GM19193 (cell line): ENCODE results near the gene PARP15.
A peak's percentile ranks its signal among the peaks of the same experiment; 100 is the strongest.

Source experiments
- POLR2A ChIP-seq: IDR thresholded peaks from 4 replicates; pipeline ENCODE4 v1.6.1; 2011; ENCODE audit not compliant: insufficient read depth, insufficient read length; ENCODE audit errors: extremely low read depth

The PARP15 gene

DNA sequence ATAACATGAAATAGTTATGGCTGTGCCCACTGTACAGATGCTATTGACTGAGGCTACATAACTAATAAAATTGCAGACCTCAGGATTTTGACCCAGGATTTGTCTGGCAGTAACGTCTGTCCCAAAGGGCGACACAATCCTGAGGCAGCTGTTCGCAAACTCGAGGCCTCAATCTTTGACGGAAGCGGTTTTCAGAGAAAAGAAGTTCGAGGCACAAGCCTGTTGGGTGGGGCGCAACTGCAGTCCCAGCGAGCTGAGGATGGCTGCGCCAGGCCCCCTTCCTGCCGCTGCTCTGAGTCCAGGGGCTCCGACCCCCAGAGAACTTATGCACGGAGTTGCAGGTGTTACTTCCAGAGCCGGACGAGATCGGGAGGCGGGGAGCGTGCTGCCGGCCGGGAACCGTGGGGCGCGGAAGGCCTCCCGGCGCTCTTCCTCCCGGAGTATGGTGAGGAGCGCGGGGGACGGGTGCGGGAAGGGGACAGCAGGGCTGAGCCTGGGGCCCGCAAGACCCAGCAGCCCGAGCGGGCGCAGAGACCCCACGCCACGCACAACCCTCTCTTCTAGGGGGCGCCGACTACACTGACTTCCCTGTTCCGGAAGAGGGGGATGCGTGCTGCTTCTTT, at the start of gene PARP15:
Gene PARP15, plus strand, starts transcription at position 242 of the 623 bp plus-strand sequence. Its CDS starts 18 bp downstream, at position 260.
- TF ChIP-seq POLR2A, result peak; percentile 76

DNA sequence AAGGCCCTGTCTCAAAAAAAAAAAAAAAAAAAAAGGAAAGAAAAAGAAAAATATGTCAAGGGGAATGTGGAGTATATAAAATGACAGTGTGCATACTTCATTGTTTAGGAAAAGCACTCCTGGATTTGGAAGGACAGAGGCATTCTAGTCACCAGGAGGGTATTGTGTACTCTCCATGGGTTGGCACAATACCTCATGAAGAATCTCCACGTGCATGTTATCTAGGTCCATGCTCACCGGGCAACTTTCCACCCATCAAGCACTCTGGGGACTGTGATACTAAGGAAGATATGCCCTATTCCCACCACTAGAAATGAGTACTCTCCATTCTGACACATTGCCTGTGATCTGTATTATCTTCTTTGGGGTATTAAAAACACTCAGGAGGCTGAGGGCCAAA, 47.3 kb upstream of the PARP15 start:
- no peak for TF ChIP-seq POLR2A

DNA sequence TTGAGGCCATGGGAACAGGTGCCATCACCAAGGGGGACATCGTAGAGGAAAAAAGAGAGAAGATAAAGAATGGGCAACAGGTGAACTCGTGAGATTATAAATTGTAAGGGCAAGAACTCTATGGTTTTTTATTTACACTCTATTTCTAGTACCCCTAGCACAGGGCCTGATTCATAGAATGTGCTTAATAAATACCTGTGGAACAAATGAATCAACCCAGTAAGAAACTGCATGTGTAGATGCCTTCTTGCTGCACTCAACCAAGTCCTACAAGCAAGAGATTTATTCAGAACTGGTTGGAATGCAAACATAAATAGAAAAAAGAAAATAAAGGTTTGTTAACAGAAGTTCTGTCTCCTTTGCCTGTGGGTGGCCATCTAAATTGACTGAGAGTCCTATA, 44.0 kb upstream of the PARP15 start:
- no peak for TF ChIP-seq POLR2A

DNA sequence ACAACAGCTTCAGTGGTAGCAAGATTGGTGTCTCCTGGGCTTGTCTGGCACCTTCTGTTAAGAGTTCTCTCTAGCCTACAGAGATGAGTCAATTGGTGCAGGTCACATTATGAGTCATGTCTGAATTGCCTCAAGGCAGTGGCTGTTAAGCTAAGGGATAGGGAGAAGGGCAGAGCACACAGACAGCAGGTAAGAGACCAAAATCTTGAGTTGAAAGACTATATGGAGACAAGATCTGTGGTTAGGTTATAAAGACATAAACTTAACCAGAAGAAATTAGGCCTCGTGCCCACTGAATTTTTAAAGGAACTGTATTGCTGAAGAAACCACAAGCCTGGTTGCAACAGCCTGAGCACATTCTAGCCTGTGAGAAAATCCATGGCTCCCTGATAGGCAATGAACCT, 43.5 kb upstream of the PARP15 start:
- TF ChIP-seq POLR2A, result no peak

DNA sequence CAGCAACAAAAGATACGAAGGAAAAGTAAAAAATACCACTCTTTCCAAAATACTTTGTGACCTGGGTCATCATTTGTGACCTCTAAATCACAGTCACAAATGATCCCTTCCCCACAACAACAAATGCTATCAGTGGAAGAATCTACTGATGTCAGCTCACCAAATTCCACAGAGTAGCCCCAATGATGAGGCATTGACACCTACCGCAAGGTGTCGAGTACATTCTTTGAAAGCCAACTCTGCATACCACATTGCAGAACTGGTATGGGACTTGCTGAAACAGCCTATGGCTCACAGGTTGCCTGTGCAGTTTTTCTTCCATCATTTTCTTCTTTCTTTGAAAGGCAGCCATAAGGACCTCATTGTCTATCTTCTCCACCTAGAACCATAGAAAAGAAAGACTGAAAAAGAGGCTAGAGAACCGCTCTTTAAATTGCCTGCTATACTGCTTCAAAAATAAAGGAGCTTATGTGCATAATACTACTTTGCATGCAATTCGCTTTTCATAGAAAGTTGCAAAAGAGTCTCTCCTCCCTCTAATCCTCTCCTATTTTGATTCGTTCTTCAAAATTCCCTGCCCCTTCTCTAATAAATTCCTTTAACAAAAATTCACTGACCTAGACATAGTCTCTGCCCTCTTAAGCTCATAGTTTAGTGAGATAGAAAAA, 41.4 kb upstream of the PARP15 start:
- no peak for TF ChIP-seq POLR2A

DNA sequence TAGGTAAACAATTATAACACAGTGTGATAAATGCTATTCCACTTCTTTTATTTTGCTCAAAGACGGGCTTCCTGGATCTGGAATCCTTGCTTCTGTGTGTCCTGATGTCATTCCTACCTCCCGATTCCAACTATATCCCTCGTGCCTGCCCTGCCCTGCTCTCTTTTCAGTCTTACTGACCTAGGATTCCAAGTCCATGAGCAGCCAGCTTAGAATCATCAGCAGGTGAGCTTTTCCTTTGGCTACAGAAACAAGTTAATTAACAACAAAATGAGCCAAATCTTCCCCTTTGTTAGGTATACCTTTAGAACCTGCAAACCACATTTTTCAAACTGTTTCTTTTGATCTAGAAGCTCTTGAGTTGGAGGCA, 40.8 kb upstream of the PARP15 start:
- no peak for TF ChIP-seq POLR2A

DNA sequence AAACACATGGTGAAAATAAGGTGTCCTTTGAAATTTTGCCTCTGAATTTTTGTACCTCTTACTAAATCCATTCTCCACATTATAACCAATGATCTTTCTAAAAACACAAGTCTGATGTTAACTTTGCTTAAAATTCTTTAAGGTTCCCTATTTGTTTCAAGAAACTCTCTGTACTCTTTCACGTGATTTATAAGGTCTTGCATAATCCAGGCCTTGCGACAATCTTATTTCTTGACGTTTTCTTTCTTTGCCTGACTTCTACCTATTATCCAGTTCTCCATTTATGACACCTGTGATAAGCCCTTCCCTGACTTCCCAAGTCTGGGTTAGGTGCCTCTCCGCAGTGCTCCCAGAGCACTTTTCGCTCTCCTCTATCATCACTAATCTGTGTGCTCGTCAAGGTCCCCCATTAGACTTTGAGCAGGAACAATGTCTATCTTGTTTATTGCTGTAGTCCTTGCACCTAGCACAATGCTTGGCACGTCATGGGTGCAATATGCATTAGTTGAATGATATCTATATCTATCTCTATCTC, 38.4 kb upstream of the PARP15 start:
- no peak for TF ChIP-seq POLR2A

DNA sequence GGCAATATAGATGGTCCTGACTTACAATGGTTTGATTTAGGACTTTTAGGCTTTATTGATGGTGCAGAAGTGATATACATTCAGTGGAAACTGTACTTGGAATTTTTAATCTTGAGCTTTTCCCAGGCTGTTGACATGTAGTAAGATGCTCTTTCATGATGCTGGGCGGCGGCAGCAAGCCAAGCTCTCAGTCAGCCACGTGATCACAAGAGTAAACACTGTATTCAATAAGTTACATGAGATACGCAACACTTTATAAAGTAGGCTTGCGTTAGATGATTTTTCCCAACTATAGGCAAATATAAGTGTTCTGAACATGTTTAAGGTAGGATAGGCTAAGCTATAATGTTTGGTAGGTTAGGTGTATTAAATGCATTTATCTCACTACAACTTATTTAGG, 31.3 kb upstream of the PARP15 start:
- TF ChIP-seq POLR2A, result no peak

DNA sequence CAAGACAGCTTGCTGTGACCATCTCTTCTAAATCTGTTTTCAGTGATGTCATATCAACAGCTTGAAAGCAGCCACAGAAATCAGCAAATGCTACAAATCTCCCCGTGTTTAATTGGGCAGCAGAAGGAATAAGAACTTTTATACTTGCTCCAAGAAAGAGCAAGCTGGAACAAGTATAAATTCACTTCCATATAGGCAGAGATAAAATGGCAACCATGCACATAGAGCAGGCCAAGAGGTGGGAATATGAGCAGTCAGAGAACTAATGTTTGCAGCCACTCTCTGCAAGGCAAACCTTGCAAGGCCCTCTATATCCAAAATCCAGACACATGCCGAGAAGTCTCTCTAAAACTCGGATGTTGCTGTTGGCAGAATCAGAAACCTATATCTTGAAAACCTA, 29.4 kb upstream of the PARP15 start:
- TF ChIP-seq POLR2A, result no peak

DNA sequence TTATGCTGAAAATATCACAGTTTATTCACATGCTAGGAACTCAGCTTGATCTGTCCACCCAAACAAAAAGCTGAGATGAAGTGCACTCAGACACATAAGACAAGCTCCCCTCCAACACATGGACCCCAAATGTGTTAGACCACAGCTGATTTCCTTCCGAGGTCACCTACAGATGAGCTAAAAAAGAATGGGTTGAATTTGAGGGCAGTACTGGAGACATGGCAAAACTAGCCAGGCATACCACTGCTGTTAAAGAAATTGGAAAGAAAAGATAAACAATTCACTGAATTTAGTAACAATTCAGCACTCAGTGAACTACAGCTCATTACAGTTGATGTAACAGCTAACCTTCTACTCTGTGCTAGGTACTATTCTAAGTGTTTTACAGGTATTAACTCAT, 28.8 kb upstream of the PARP15 start:
- TF ChIP-seq POLR2A, result no peak

DNA sequence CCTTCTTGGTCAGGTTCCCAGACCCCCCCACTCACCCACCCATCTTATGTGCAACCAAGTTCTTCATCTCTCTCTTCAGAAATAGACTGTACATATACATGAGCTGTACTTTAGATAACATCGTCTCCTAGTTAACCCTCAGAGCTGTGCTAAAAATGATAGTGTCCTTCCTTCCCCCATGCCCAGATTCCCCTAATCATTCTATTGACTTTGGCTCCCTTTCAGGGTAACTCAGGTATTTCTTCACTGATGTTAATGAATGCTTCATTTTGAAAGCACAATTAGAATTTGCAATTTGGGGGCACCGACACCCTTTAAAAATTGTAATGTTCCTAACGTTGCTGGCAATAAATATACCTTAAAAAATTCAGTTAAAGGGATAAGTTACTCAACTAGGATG, 24.3 kb upstream of the PARP15 start:
- no peak for TF ChIP-seq POLR2A

DNA sequence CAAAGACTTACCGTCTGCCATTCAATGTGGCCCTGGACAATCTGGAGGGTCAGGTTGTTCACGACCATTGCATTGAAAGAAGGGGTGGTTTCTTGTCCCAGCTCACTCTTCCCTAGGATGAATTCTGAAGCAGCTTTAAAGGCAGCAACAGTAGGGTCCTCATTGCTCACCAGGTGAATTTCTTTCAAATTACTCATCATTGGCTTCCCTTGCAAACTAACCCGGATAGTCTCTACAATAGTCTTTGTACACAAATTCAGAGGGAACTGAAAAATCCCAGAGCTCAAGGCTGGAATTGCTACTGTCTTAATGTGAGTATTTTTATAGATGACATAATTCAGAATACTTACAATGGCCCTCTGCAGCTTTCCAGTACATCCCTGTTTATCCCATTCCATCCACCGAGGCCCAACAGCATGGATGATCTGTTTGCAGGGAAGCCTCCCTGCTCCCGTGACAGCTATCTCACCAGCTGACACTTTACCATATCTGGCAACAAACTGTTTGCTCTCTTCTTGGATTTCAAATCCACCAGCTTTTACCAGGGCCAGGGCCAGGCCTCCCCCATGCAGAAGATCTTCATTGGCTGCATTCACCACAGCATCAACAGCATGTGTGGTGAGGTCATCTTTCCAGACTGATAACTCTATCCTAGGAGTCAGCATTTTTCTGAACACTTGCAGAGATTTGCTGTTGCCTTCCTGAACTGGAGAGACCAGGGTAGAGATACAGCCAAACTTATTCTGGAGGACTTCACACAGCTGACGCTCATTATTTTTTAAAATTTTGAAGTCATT, 22.0 kb upstream of the PARP15 start:
- TF ChIP-seq POLR2A, result no peak

DNA sequence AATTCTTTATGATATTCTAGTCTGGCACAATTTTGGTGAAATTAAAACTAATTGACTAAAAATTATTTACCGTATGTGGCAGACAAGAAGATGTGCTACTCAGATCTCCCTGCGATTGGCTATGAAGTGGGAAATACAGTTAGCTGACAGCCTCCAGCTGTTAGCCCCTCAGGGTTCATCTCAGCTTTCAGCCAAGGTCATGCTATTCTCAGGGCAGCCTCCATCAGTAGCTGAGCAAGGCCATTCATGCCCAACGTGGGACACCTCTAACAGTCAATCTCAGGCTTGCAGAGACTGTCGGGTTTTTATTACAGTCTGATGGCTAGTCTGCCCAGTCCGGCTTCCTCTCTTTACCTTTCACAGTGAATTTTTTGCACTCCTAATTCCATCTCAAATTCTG, 20.1 kb upstream of the PARP15 start:
- TF ChIP-seq POLR2A, result no peak

DNA sequence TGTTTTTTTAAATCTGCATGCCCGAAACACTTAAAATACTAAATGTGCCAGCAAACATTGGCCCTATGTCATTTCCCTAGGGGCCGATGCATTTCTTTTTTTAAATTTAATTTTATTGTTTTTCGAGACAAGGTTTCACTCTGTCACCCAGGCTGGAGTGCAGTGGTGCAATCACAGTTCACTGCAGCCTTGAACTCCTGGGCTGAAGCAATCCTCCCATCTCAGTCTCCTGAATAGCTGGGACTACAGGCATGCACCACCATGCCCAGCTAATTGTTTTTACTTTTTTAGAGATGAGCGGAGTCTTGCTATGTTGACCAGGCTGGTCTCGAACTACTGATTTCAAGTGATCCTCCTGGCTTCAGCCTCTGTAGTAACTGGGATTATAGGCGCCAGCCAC, 18.8 kb upstream of the PARP15 start:
- no peak for TF ChIP-seq POLR2A

DNA sequence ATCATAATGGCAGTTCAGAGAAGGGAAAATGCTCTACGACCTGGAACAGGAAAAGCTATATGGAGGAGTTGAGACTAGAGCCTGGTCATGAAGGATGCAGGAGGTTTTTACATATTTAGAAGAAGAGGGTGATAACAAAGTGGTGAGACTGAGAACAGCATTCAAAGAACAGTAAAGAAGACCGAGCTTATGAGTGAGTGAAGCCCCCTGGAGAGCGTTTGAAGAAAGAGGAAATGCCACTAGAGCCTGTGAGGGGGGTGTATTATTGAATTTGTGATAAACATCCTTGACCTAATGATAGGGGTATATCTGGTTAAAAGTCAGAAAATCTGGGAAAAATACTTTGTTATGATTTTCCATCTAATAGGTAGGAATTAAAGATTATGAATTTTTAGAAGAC, 17.5 kb upstream of the PARP15 start:
- no peak for TF ChIP-seq POLR2A

DNA sequence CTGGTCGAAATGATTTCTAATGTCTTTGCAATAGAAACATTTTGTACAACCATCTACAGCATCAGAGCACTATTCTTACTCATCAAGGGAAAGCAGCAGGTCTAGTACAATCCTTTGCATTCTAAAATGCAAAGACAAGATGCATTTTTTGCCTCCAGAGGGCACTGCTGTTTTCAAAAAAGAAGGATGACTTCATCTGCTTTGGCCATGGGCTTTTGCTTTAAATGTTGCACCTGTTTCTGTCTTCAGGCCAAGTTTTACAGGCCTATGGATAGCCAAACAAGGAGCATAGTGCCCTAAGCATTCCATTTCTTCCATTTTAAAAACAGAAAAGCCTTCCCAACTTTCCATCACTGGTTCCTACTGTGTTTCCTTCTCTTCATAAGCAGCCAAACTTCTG, 16.8 kb upstream of the PARP15 start:
- TF ChIP-seq POLR2A, result no peak

DNA sequence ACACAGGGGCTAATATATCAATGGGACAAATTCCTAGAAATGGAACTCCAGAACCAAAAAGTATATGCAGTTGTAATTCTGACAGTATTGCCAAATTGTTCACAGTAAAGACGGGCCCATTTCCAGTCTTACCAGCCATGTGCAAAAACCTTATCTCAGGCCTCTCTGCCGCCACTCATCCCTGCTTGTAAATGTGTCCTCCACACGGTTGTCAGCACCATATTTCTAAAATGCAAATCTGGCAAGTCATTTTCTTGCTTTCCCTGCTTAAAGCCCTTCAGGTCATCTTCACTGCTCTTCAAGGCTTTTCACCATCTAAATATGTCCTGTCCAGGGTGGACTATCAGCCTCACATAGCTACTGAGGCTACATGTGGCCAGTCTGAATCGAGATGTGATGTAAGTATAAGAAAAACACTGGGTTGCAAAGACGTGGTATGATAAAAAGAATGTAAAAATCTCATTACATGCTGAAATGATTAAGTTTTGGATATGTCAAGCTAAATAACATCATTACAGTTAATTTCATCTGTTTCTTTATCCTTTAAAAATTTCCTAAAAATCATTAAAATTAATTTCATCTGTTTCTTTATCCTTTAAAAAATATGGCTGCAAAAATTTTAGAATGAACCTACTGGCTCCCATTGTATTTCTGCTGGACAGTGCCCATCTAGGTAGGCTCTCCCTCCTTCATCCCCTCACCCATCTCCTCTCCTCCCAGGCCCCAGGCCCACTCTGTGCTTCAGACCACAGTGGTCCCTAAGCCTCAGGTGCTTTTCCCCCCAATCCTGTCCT, 14.3 kb upstream of the PARP15 start:
- no peak for TF ChIP-seq POLR2A
